NCI-H146 treated with DMSO at 0.1 percent for 48 hours (cell line): ENCODE measurements around the gene CEP85.

ENCODE experiments used
- DNase-seq: peaks from one replicate; lab custom pipeline; 2025; ENCODE audit not compliant: unreplicated experiment; lab: John Stamatoyannopoulos, UW

Gene CEP85

GRCh38 chr1:26278303-26278702, 44.3 kb downstream of the CEP85 start:
- no peak for DNase-seq

GRCh38 chr1:26278724-26279455, 44.9 kb downstream of the CEP85 start:
- DNase-seq: no peak

- DNase-seq: peak; percentile 9
These were observed 45.7 kb downstream of the CEP85 start, which contains the start of gene SH3BGRL3 for GRCh38 chr1:26279456-26280332. TSS of gene SH3BGRL3 (plus strand) at chr1:26280086. CDS start at chr1:26280156, 70 bp downstream.

- DNase-seq: no peak
These were observed 46.5 kb downstream of the CEP85 start for GRCh38 chr1:26280333-26281042.

- DNase-seq: no peak
These were observed 47.3 kb downstream of the CEP85 start for GRCh38 chr1:26281091-26281958.

GRCh38 chr1:26281971-26282370, 48.0 kb downstream of the CEP85 start:
- no peak for DNase-seq

GRCh38 chr1:26282401-26282918, 48.5 kb downstream of the CEP85 start:
- DNase-seq: no peak

- DNase-seq: no peak
These were observed 49.4 kb downstream of the CEP85 start for GRCh38 chr1:26283279-26283853.

- DNase-seq: no peak
These were observed 50.0 kb downstream of the CEP85 start for GRCh38 chr1:26283871-26284596.

- no peak for DNase-seq
These were observed 50.8 kb downstream of the CEP85 start for GRCh38 chr1:26284597-26285347.

- DNase-seq: no peak
These were observed 51.5 kb downstream of the CEP85 start for GRCh38 chr1:26285366-26286063.

GRCh38 chr1:26286064-26286416, 52.0 kb downstream of the CEP85 start:
- no peak for DNase-seq

- DNase-seq: no peak
These were observed 53.2 kb downstream of the CEP85 start for GRCh38 chr1:26287033-26287711.

GRCh38 chr1:26287811-26288210, 53.8 kb downstream of the CEP85 start:
- no peak for DNase-seq

- no peak for DNase-seq
These were observed 54.4 kb downstream of the CEP85 start for GRCh38 chr1:26288311-26288941.

- no peak for DNase-seq
These were observed 55.4 kb downstream of the CEP85 start for GRCh38 chr1:26289158-26290059.
